Stimulated activated CD8-positive, alpha-beta memory T cell treated with anti-CD3 and anti-CD28 coated beads, Interleukin-7, amount 100 ng/mL, for 24 hours (primary cell): ENCODE data around the gene DNAJB1.

ENCODE experiments used
- DNase-seq: peaks from one replicate; pipeline ENCODE4 v3.0.0-alpha.2; 2020; ENCODE audit warnings: low read depth

The DNAJB1 gene

DNA sequence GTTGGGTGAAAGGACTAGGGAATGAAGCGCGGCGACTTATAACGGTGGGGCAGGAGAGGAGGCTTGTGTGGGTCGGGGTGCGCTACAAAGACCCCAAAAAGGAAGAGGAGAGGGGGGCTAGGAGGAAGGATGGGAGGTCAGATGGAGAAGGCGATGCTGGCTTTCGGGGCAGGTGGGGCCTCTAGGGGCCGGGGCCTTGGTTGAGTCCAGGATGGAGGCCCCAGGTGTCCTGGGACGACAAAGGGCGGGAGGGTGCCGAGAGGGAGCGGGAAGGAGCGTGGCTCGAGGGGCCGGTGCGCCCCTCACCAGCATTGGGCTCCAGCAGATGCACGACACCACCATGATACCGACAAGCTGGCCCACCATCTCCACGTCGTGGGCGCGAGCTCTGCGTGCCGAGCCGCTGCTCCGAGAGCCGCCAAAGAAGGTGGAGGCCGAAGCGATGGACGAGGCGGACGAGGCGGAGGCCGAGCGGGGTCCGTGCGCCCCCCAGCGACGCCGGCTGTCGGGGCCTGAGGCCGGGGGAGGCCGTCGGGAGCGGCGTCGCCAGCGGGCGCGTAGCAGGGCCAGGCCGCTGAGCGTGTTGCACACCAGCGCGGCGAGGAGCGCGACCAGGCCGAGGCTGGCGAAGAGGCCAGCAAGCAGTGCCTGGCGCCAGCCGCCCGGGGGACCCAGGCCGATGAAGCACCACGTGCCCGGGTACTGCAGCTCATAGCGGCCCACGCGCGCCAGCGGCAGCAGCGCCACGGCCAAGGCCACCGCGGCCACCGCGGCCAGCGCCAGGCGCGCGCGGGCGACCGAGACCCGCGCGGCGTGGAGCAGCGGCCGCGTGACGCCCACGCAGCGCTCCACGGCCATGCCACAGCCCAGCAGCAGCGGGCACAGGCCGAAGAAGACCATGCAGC is 44.9 kb downstream of the DNAJB1 start:
- DNase-seq: no peak

GRCh38 chr19:14472202-14472938 is 45.8 kb downstream of the DNAJB1 start:
- peak; percentile 88 for DNase-seq

GRCh38 chr19:14471436-14472187 is 46.6 kb downstream of the DNAJB1 start:
- DNase-seq: no peak

DNA sequence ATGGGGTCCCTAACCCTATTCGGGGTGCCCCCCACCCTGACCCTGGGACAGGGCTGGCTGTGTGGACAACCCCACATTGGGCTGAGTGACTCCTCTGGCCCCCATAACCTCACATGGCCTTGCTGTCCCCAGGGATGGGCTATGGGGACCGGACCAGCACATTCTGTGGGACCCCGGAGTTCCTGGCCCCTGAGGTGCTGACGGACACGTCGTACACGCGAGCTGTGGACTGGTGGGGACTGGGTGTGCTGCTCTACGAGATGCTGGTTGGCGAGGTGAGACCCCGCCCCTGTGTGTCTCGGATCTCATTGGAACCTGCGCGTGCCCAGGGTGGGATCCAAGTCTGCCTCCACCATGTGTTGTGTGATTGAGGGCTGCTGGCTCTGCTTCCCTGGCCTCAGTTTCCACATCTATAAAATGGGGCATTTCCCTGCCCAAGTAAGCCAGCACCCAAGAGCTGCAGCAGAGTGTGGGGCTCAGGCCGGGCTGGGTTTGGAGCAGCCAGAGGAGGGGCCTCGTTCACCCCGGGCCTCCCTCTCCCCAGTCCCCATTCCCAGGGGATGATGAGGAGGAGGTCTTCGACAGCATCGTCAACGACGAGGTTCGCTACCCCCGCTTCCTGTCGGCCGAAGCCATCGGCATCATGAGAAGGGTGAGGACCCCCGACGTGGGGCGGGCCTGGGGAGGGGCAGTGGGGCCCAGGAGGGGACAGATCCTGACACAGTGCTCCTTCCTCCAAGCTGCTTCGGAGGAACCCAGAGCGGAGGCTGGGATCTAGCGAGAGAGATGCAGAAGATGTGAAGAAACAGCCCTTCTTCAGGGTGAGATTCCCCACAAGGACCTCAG is 47.9 kb downstream of the DNAJB1 start:
- no peak for DNase-seq

DNA sequence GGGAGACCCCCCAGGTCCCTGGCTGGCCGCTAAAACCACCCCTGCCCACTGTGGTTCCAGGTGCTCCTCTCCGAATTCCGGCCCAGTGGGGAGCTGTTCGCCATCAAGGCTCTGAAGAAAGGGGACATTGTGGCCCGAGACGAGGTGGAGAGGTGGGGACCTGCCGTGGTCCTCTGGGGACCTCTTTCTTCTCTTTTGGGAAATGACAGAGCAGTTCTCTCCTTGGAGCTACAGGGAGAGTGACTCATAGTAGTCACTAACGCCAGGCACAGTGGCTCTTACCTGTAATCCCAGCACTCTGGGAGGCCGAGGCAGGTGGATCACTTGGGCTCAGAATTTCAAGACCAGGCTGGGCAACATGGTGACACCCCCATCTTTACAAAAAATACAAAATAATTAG is 50.4 kb downstream of the DNAJB1 start:
- DNase-seq: no peak

DNA sequence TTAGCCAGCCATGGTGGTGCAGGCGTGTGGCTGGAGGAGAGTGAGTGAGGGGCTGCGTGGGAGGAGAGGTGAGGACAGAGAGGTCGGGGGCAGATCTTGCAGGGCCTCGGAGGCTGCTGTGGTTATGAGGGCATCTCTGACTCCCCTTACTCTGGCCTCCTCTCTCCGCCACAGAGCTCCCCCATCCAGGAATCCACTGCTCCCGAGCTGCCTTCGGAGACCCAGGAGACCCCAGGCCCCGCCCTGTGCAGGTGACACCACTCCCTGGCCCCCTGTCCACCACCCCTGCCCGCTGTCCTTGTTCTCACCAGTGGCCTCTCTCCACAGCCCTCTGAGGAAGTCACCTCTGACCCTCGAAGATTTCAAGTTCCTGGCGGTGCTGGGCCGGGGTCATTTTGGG is 50.8 kb downstream of the DNAJB1 start:
- DNase-seq: no peak
